Urinary bladder (tissue), 4 donors: ENCODE data around the gene EIF1. TPM values are rescaled to one million over a fixed set of nuclear protein-coding genes. Genes with fewer than 3 reads are reported as not detected.

Experiments used
- DNase-seq: peaks from one replicate; pipeline ENCODE4 v3.0.0-alpha.2; 2015; ENCODE audit errors: extremely low spot score
- H3K27ac ChIP-seq: one replicate; pipeline ENCODE4 v1.5.1; 2013; ENCODE audit warnings: low read depth, mild to moderate bottlenecking, moderate library complexity
- H3K36me3 ChIP-seq: one replicate; pipeline ENCODE4 v1.6.1; 2013; ENCODE audit warnings: mild to moderate bottlenecking, moderate library complexity; ENCODE audit not compliant: insufficient read depth
- H3K4me1 ChIP-seq: one replicate; pipeline ENCODE4 v1.6.1; 2013; ENCODE audit warnings: mild to moderate bottlenecking, moderate library complexity; ENCODE audit not compliant: insufficient read depth
- H3K4me3 ChIP-seq: one replicate; pipeline ENCODE4 v1.5.1; 2013; ENCODE audit warnings: low read depth, low read length
- WGBS: extraction: QIAGEN DNeasy Blood & Tissue Kit; methylation state at CpG from one replicate; pipeline ENCODE4 v1.1.7; 2013; 5-methylcytosine and 5-hydroxymethylcytosine counted together
- polyA plus RNA-seq: library from polyadenylated mRNA; stranded (reverse); fragments of 200-250 nt; gene quantifications from one replicate; pipeline ENCODE4 v1.2.3, GENCODE V29; 2013
- total RNA-seq: library from RNA; depleted of rRNA; stranded (reverse); fragments of >200 nt; gene quantifications from one replicate; pipeline ENCODE4 v1.2.3, GENCODE V29; 2014
- donor health status: healthy with polysubstance abuse.
- donor health status: healthy.

EIF1 gene
- total and polyA plus RNA-seq, 2 donors, result 96.6 to 649 TPM

GRCh38 chr17:41651625-41652460 lies 36.8 kb upstream of the EIF1 start:
- peak overlapping the region; percentile 75 for H3K27ac ChIP-seq
- H3K4me1 ChIP-seq, result no peaks in the 10 kb centered on the region
- no peak for DNase-seq
- no peaks in the 10 kb centered on the region for H3K36me3 ChIP-seq
- WGBS, result 63% methylated on average over 13 of the region's 13 CpGs
- no peak overlapping the region for H3K4me3 ChIP-seq

GRCh38 chr17:41652461-41652970 lies 36.2 kb upstream of the EIF1 start:
- H3K27ac ChIP-seq, result peak overlapping the region; percentile 75
- DNase-seq, result no peak
- H3K4me3 ChIP-seq, result no peak overlapping the region
- WGBS, result 78% methylated on average over 5 of the region's 5 CpGs
- no peaks in the 10 kb centered on the region for H3K4me1 ChIP-seq
- H3K36me3 ChIP-seq, result no peaks in the 10 kb centered on the region

GRCh38 chr17:41653421-41653820 lies 35.3 kb upstream of the EIF1 start:
- DNase-seq, result no peak
- H3K36me3 ChIP-seq, result no peaks in the 10 kb centered on the region
- H3K4me1 ChIP-seq, result no peaks in the 10 kb centered on the region
- H3K4me3 ChIP-seq, result no peak overlapping the region
- H3K27ac ChIP-seq, result peak overlapping the region; percentile 77
- 90% methylated on average over 5 of the region's 5 CpGs for WGBS

- no peaks in the 10 kb centered on the region for H3K4me1 ChIP-seq
- H3K36me3 ChIP-seq, result no peaks in the 10 kb centered on the region
- H3K4me3 ChIP-seq, result no peak overlapping the region
- 68% methylated on average over 14 of the region's 14 CpGs for WGBS
- peak overlapping the region; percentile 85 for H3K27ac ChIP-seq
- no peak for DNase-seq
Measured at GRCh38 chr17:41653892-41654677, 34.6 kb upstream of the EIF1 start.

GRCh38 chr17:41654678-41655607 lies 33.7 kb upstream of the EIF1 start:
- H3K4me1 ChIP-seq, result no peaks in the 10 kb centered on the region
- no peaks in the 10 kb centered on the region for H3K36me3 ChIP-seq
- peak overlapping the region; percentile 85 for H3K27ac ChIP-seq
- WGBS, result 82% methylated on average over 24 of the region's 24 CpGs
- DNase-seq, result no peak
- H3K4me3 ChIP-seq, result no peak overlapping the region

- H3K4me1 ChIP-seq, result no peaks in the 10 kb centered on the region
- peak; percentile 88 for DNase-seq
- WGBS, result 62% methylated on average over 18 of the region's 18 CpGs
- peak overlapping the region; percentile 85 for H3K27ac ChIP-seq
- H3K36me3 ChIP-seq, result no peaks in the 10 kb centered on the region
- H3K4me3 ChIP-seq, result no peak overlapping the region
Measured at GRCh38 chr17:41655611-41656111, 33.0 kb upstream of the EIF1 start.

GRCh38 chr17:41656249-41657023 lies 32.2 kb upstream of the EIF1 start:
- Histone ChIP-seq H3K27ac (peak overlapping the region; percentile 85), H3K4me1 (no peaks in the 10 kb centered on the region), H3K36me3 (no peaks in the 10 kb centered on the region), H3K4me3 (no peak overlapping the region)
- WGBS, result 86% methylated on average over 16 of the region's 16 CpGs
- no peak for DNase-seq

- Histone ChIP-seq H3K27ac (peak overlapping the region; percentile 85), H3K4me3 (no peak overlapping the region), H3K4me1 (no peaks in the 10 kb centered on the region), H3K36me3 (no peaks in the 10 kb centered on the region)
- 85% methylated on average over 16 of the region's 16 CpGs for WGBS
- DNase-seq, result no peak
Measured at GRCh38 chr17:41657176-41657754, 31.4 kb upstream of the EIF1 start.

- Histone ChIP-seq H3K4me1 (no peaks in the 10 kb centered on the region), H3K27ac (peak overlapping the region; percentile 85), H3K36me3 (no peaks in the 10 kb centered on the region), H3K4me3 (no peak overlapping the region)
- DNase-seq, result no peak
- WGBS, result 88% methylated on average over 12 of the region's 12 CpGs
Measured at GRCh38 chr17:41657936-41658335, 30.7 kb upstream of the EIF1 start.

- Histone ChIP-seq H3K36me3 (no peaks in the 10 kb centered on the region), H3K4me1 (no peaks in the 10 kb centered on the region), H3K27ac (peak overlapping the region; percentile 76), H3K4me3 (no peak overlapping the region)
- 88% methylated on average over 5 of the region's 5 CpGs for WGBS
- DNase-seq, result no peak
Measured at GRCh38 chr17:41658846-41659245, 29.8 kb upstream of the EIF1 start.

- Histone ChIP-seq H3K36me3 (no peaks in the 10 kb centered on the region), H3K4me3 (no peak overlapping the region), H3K4me1 (no peaks in the 10 kb centered on the region), H3K27ac (peak overlapping the region; percentile 76)
- 78% methylated on average over 11 of the region's 11 CpGs for WGBS
- DNase-seq, result no peak
Measured at GRCh38 chr17:41659427-41660212, 29.1 kb upstream of the EIF1 start.
